K562 treated with DMSO at 1 percent for 4 hours (cell line): ENCODE results near the gene EPB41L4A. TPM values are rescaled to one million over a fixed set of nuclear protein-coding genes. Genes with fewer than 3 reads are reported as not detected.

Experiments used
- total RNA-seq: library from RNA; unstranded; fragments of 300-600 nt; gene quantifications from 2 replicates; pipeline ENCODE4 v1.2.3, GENCODE V29; 2022; ENCODE audit not compliant: insufficient read depth

The EPB41L4A gene
- total RNA-seq = not detected in 2 replicates

GRCh38 chr5:112419164-112419985 is at the start of gene EPB41L4A:
EPB41L4A (minus strand) TSS chr5:112419277; CDS start chr5:112419039, 238 bp downstream.

